ENCODE results near the gene SOX21. TPM values are rescaled to one million over a fixed set of nuclear protein-coding genes. Genes with fewer than 3 reads are reported as not detected.

SOX21 gene
- total and polyA plus RNA-seq, 8 donors, result 2.4 to 32.4 (median 5.4) TPM; not detected in 1

DNA sequence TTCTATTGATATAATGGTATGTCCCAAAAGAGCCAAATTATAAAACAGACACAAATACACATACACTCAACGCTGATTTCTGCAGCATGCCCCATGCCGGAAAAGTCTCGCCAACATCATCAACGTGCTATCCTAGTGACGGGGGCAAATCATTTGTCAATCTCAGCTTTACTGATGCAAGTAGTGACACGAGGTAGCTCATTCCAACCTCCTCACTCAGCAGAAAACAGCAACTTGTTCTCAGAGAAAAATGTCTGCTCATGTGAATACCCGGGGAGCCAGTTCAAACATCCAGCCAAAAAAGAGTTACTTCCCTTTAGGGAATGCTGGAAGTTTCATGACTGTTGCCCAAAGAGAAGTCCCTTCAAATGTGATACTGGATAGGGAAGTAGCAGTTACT, 46.3 kb downstream of the SOX21 start:
- Histone ChIP-seq H3K36me3 (no peaks in the 10 kb centered on the region), H3K9me3 (no peaks in the 10 kb centered on the region), H3K4me3 (no peak overlapping the region), H3K27me3 (peaks cover 0 to 77% (median 5%) of the 10 kb centered on the region in 3 donors), H3K4me1 (peaks cover 0 to 9% (median under 1%) of the 10 kb centered on the region in 4 donors), H3K27ac (no peak overlapping the region)
- intact Hi-C loops (cut with DNase I; ENCODE audit: low total_unique reads), result no loop called here
- 87 to 92% (median 92%) methylated on average over 7 of the region's 7 CpGs for WGBS, 5 donors
- no peak for DNase-seq
- TF ChIP-seq POLR2AphosphoS5 (IDR thresholded peaks at IDR 0.05) (no peak), EP300 (IDR thresholded peaks at IDR 0.05) (no peak), POLR2A (IDR thresholded peaks at IDR 0.05) (no peak), CTCF (IDR thresholded peaks at IDR 0.05) (no peak)

GRCh38 chr13:94664889-94665288, 47.5 kb downstream of the SOX21 start:
- Histone ChIP-seq H3K4me1 (peaks cover 0 to 14% (median 2%) of the 10 kb centered on the region in 4 donors), H3K36me3 (no peaks in the 10 kb centered on the region), H3K27me3 (peaks cover 0 to 76% (median 5%) of the 10 kb centered on the region in 3 donors), H3K9me3 (no peaks in the 10 kb centered on the region), H3K4me3 (no peak overlapping the region), H3K27ac (no peak overlapping the region)
- TF ChIP-seq CTCF (IDR thresholded peaks at IDR 0.05) (no peak), EP300 (IDR thresholded peaks at IDR 0.05) (no peak), POLR2AphosphoS5 (IDR thresholded peaks at IDR 0.05) (no peak), POLR2A (IDR thresholded peaks at IDR 0.05) (no peak)
- whole genome bisulfite sequencing, 5 donors, result 53 to 66% (median 58%) methylated on average over 7 of the region's 7 CpGs
- no peak for DNase-seq
- intact Hi-C loops (cut with DNase I; ENCODE audit: low total_unique reads), result no loop called here

- TF ChIP-seq CTCF (IDR thresholded peaks at IDR 0.05) (no peak), EP300 (IDR thresholded peaks at IDR 0.05) (no peak), POLR2AphosphoS5 (IDR thresholded peaks at IDR 0.05) (no peak), POLR2A (IDR thresholded peaks at IDR 0.05) (no peak)
- 24 to 39% (median 32%) methylated on average over 12 of the region's 12 CpGs for WGBS, 5 donors
- no peak overlapping the region for H3K4me3 ChIP-seq
Measured at GRCh38 chr13:94662274-94662945, 49.9 kb downstream of the SOX21 start.

GRCh38 chr13:94661406-94661805, 50.9 kb downstream of the SOX21 start:
- Histone ChIP-seq H3K4me3 (no peak overlapping the region), H3K4me1 (peaks cover 0 to 14% (median 2%) of the 10 kb centered on the region in 4 donors), H3K36me3 (no peaks in the 10 kb centered on the region), H3K9me3 (no peaks in the 10 kb centered on the region), H3K27ac (no peak overlapping the region), H3K27me3 (peaks cover 0 to 51% (median 5%) of the 10 kb centered on the region in 3 donors)
- DNase-seq, result no peak
- intact Hi-C loops (cut with DNase I; ENCODE audit: low total_unique reads), result no loop called here
- TF ChIP-seq POLR2AphosphoS5 (IDR thresholded peaks at IDR 0.05) (no peak), POLR2A (IDR thresholded peaks at IDR 0.05) (no peak), CTCF (IDR thresholded peaks at IDR 0.05) (no peak), EP300 (IDR thresholded peaks at IDR 0.05) (no peak)
- WGBS, 5 donors, result 24 to 51% (median 33%) methylated on average over 5 of the region's 5 CpGs

More at GRCh38 chr13:94662274-94662945, 49.9 kb downstream of the SOX21 start:
- H3K36me3 ChIP-seq, result no peaks in the 10 kb centered on the region
- peaks cover 0 to 61% (median 5%) of the 10 kb centered on the region in 3 donors for H3K27me3 ChIP-seq
- intact Hi-C loops (cut with DNase I; ENCODE audit: low total_unique reads), result no loop called here
- peak in 1 of 2 donors; percentile 15 for DNase-seq
- no peak overlapping the region for H3K27ac ChIP-seq
- peaks cover 0 to 14% (median 2%) of the 10 kb centered on the region in 4 donors for H3K4me1 ChIP-seq
- H3K9me3 ChIP-seq, result no peaks in the 10 kb centered on the region
